NCI-H460 (cell line): ENCODE measurements around the gene SOX3. TPM values are rescaled to one million over a fixed set of nuclear protein-coding genes. Genes with fewer than 3 reads are reported as not detected.
A peak's percentile ranks its signal among the peaks of the same experiment; 100 is the strongest.

Experiments
- DNase-seq: peaks from one replicate; pipeline ENCODE4 v3.0.0-alpha.2; 2016; ENCODE audit warnings: low read depth; ENCODE audit errors: extremely low read depth
- polyA plus RNA-seq: library from polyadenylated mRNA; depleted of rRNA; stranded (reverse); fragments of >200 nt; gene quantifications from 2 replicates; pipeline ENCODE4 v1.2.3, GENCODE V29; 2014; cell fraction: nucleus; rRNA removed
- total RNA-seq: library from RNA; depleted of rRNA; stranded (reverse); fragments of >200 nt; shearing (Covaris generic); gene quantifications from 2 replicates; pipeline ENCODE4 v1.2.3, GENCODE V29; 2014; rRNA removed

Gene SOX3
- total RNA-seq = not detected in 2 replicates
- polyA plus RNA-seq = not detected in 2 replicates

DNA sequence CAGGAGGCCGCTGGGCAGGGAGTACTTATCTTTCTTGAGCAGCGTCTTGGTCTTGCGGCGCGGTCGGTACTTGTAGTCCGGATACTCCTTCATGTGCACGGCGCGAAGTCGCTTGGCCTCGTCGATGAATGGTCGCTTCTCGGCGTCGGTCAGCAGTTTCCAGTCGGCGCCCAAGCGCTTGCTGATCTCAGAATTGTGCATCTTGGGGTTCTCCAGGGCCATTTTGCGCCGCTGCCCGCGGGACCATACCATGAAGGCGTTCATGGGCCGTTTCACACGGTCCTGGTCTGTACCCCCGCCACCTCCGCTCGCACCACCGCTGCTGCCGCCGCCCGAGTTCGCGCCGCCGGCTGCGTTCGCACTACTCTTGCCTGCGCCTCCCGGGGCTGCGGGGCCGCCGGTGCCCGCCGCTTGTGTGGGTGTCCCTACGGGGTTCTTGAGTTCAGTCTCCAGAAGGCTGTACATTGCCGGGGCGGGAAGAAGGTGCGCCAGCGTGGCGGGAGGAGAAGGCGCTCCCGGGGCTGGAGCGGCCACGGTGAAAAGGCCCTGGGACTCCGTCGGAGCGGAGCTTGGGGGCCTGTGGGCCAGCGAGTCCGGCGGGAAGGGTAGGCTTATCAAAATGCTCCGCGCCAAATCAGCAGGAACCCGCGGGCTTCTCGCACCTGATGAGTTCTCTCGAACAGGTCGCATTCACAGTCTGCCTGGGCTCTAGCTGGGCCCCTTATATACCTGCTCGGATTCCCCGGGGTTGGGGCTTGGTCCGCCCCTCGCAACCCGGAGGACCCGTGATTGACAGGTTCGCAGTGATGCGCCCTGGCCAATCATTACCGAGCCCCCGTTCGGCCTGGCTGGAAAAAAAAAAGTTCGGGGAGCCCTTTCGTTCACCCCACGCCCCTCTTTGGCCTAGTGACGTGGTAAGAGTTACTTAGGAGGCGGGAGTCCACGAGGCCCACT, at the start of gene SOX3:
Gene SOX3, minus strand, starts transcription at position 699 of the 954 bp plus-strand sequence. Its CDS starts 9 bp downstream, at position 690.
- DNase-seq = no peak

DNA sequence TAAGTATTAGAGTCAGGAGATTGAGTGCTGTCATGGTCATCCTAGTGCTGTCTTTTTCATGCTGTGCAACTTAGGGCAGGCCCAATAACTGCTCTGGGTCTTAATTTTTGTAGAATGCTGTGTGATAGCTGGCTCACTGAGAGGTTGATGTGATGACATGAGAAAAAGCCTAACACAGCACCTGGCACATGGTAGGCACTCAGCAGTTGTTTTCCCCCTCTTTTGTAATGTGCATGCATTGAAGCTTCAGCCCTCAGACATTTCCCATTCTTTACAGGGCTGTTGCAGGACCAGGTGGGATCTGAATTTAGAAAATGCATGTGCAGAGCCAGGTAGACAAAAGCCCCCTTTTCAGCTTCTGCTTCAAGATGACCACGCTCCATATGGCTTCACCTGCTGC, 44.1 kb upstream of the SOX3 start:
- DNase-seq = no peak

DNA sequence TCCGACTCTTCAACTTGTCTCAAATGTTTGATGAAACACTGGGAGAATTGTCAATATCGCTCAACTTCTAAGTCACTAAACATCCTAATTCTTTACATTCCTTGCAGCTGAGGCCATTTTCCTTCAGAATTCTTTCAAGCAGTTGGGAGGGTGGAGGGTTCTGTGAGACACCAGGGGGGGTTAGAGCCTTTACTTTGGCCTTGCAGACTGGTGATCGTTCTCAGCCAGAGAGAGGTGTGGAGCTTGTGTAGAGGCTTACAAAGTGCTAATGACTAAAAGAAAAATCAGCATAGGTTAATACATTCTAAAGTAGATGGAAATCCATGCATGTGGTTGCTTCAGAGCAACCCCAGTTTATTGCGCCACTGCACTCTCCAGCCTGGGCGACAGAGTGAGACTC, 21.3 kb upstream of the SOX3 start:
- DNase-seq = no peak

DNA sequence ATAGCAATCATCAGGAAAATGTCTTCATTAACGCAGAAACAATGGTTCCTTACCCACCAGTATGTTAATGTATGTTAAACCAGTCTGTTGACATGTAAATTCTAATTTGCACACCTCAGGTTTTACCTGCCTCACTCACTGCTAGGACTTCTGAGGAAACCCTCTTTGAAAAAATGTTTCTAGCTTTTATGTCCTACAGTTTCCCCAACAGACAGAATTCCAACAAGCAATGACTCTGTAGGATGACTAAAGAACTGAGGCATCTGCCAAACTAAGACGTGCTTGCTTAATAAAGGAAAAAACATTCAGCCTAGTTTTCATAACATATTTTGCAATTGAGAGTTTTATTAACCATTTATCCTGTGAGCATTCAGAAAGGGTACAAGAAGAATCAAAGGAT, 20.6 kb upstream of the SOX3 start:
- no peak for DNase-seq

DNA sequence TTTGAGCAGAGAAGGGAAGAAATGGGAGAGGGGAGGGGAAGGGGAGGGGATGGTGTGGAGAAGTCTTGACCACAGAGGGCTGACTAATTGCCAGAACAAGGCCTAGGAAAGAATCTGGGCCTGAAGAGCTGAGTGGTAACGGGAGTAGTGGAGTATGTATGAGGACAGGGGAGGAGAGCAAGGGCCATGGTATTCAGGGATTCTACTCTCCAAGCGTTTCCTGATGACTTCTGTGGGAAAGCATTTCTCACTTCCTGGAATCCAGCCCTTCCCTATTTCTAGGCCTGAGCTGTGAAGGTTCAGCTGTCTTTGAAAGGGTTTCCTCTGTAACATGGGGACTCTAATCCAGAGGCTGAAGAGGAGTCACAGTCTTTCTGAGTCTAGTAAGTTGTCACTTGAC, 19.7 kb upstream of the SOX3 start:
- DNase-seq = peak; percentile 22

DNA sequence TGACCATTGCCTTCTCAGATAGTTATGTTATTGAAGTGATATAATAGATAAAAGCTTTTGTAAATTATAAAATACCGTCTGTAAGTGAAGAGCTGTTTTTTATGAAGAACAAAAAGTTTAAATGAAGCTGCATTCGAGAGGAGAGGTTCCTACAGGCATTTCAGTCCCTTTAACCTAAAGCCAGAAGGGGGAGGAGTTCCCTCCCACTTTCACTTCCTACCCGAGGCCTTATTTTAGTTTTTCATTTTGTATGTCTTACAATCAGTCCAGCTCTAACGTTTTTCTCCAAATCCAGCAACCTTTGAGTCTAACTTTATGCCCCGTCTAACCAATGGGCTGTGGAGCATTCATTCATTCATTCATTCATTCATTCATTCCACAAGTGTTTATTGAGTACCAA, 16.5 kb upstream of the SOX3 start:
- DNase-seq = no peak

DNA sequence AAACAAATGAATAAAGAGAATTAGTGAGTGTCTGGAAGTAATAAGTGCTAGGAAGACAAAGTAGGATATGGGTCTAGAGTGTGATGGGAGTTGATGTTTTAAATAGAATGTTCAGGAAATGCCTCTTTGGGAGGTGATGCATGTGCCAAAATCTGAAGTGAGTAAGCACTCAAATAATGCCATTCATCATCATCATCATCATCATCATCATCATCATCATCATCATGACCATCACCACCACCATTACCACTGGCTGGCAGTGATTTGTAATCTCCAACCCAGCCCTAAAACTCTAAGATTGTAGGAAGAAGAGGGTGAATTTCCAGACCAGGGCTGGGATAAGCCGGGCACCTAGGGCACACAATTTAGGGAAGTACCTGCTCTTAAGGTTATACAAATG, 9.7 kb upstream of the SOX3 start:
- no peak for DNase-seq

DNA sequence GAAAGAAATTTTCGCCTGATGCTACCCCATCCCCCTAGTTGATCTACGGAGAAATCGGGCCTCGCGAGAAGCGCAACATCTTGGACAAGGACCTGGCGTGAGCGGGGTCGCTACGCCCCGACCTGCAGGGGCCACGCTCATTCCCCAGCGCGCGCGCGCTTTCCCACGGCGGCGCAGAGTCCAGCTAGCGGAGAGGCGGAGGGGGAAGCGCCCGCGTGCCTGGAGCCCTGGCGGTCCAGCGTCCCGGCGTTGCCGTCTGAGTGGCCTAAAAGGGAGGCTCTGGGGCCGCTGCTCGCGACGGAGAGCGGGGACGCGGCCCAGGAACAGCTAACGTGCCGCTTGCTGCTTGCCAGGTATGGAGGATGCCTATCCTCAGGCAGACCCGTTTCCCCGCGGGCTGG, 6.0 kb upstream of the SOX3 start:
- no peak for DNase-seq

DNA sequence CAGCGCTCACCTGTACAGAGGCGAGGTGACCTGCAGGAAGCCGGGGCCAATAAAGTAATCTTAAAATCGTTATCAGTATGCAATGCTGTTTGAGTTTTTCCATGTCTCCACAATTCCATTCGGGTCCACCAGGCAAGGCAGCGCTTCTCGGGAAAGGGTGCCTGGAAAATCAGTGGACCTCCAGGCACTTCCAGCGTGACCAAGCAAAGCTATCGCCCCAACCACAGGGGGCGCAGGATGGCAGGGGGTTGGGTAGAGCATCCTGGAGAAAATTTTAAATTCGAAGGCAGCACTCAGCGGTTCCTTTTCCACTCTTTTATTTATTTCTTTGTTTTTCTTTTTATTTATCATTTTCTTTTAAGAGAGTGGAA, 5.4 kb upstream of the SOX3 start:
- DNase-seq = no peak

DNA sequence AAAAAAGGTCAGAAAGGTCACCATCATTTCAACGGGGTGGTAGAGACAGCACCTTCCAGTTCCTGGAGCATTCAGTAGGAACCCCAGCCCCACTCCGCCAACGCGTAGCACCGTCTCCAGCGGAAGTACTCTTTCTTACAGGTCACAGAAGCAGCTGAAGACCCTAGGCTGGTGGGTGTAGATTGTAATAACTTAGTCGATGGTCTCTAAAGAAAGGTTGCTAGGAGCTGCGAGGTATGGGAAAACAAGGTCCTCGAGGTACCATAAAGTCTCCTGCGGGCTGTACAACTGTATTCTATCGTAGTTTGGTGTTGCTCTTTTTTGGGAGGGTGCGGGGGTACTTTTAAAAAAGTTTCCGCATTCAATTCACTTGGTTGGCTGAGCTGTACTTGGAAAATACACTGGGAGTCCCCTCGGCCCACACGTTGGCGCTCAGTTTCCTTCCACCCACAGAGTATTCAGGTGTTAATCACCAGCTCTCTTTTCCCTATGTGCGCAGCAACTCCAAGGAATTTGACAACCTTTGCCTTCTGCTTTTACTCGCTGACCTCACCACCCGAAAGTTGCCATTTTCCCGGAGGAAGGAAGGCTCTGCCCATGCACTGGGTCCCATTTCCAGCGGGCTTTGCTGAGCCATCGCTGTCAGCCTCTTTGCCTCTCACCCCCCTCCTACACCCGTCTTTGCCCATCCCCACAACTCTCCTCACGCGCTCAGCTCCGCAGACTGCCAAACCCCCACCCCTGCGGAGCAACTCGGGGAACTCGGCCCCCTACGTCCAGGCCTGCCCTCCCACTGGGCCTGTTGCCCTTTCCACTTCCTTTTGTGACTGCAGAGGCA, 4.8 kb upstream of the SOX3 start:
- DNase-seq = no peak

DNA sequence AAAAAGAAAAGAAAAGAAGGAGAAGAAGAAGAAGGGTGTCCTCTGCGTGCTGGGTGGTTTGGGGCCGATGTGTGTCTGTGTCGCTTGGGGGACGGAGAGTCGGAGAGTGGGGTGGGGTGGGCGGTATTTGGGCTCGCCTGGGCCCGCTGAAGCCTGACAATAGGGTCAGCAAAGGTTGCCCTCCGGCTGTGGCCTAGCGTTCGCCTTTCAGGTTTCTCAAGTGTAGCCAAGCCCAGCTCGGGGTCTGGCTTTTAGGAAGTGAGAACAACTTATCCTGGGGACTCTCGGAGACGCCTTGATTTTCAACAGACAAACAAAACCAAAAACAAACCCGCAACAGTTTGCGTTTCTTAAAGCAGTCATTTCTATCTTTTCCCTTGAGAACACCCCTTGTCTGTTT, 4.1 kb upstream of the SOX3 start:
- no peak for DNase-seq

DNA sequence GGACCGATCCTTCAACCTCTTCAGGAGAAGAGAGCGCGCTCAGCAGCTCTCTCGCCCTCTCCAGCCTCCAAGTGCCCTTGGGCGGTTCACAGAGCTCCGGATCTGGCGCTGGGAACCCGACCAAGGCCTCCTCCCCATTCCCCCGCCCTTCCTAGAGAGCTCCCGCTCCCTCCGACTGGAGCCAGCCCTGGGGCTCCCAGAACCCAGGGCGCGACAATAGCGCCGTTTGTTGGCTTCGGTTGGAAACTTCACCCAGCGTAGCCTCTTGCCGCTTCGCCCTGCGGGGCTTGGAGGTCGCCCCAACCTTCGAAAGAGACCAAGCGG, 3.1 kb upstream of the SOX3 start:
- DNase-seq = peak; percentile 33

DNA sequence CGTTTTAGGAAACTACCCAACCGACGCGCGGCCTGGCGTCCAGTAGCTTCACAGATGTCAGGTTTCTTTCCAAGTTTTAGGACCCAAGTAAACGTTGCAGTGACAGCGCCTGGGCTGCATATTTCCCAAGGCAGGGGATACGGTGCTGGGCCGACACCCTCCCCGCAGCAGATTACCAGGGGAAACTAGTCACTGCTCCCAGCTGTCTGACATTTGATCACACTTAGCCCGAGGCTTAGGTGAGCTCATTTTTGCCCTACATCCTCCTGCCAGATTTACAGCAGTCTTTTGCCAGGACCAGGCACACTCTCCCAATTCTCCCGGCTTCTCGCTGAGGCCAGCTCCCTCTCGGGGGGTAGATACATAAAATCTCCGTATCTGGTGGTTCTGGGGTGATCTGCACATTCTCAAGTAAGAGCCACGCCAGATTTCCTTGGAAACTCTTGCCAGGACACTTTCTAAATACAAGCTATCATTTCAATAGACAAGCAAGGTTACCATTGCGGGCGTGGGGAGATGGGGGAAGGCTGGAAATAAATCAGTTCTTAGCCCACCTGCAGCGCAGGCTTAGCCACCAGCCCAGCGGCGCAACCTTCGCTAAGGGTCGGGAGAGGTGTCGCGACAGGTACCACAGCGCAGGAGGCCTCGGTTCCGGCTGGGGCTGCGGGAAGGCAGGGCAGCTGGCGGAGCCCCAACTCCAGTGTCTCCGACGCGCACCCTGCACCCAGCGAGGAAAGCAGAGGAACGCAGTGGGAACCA, 2.5 kb upstream of the SOX3 start:
- no peak for DNase-seq

DNA sequence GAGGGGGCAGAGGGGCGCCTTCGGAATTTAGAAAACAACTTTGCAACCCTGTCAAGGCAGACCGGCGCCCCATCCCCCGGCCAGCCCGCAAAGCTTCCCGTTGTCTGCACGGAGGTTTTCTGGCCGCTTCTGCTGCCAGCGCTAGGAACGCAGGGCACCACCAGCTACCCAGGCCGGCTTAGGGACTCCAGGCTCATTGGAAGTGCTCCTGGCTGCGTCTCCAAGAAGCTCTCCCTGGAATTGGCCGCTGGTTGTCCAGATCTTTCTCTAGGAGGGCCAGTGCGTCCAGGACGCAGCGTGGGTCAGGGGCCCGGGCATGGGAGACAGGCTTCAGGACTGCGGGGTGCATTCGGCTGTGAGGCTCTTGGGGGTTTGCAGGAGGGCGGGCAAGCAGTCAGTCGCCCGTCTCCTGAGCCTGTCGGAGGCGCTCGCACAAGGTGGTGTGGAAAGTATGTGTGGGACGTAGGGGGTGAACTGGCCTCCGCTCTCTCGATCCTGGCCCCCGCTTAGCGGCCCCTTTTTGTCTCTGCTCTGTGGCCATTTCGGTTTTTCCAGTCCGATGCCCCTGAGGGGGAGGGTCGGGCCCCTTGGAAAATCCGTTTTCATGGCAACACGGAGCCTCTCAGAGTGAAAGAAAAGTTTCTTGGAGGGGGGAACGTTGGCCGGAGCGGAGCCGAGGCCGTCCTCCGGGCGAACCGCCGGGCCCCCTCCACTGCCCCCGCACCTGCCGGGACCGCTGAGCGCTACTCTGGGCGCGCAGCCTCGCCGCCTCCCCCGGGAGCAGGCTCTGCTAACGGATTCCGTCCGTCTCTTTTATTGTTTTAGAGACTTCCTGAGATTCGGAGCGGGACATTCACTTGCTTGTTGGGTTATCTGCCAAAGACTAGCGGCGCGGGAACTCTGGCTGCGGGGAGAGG, 810 bp upstream of the SOX3 start:
- DNase-seq = no peak

DNA sequence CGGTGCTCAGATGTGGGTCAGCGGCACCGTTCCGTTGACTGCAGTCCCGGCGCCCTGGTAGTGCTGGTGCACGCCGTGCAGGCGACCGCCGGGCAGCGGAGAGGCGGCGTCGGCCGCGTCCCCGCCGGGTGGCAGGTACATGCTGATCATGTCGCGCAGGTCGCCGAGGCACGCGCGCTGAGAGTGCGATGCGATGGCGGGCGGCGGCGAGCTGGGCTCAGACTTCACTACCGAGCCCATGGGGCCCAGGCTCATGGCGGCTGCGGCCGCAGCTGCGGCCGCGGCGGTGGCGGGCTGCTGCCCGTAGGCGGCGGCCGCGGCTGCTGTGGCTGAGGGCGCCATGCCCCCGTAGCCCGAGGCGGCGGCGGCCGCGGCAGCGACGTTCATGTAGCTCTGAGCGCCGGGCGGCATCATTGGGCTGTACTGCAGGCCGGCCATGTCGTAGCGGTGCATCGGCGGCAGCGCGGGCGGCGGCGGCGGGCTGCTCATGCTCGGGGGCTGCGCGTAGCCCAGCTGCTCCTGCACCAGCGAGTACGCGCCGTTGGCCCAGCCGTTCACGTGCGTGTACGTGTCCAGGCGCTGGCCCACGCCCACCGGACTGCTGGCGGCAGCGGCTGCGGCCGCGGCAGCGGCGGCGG, 1.0 kb downstream of the SOX3 start:
- no peak for DNase-seq

DNA sequence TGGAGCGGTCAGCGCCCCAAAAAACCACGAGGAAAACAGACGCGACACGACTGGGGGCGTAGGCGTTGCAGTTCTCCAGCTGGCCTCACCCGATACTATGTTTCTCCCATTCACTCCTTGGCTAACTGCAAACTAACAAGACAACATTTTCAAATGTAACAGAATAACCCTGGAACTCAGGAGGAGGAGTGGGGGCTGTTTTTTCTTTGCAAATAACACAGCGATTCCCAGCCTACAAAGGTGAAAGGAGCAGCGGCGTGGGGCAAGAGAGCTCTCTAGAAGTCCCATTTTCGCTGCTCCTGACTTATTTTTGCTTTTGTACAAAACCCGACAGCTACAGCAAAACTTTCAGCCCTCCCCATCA, 1.6 kb downstream of the SOX3 start:
- no peak for DNase-seq

DNA sequence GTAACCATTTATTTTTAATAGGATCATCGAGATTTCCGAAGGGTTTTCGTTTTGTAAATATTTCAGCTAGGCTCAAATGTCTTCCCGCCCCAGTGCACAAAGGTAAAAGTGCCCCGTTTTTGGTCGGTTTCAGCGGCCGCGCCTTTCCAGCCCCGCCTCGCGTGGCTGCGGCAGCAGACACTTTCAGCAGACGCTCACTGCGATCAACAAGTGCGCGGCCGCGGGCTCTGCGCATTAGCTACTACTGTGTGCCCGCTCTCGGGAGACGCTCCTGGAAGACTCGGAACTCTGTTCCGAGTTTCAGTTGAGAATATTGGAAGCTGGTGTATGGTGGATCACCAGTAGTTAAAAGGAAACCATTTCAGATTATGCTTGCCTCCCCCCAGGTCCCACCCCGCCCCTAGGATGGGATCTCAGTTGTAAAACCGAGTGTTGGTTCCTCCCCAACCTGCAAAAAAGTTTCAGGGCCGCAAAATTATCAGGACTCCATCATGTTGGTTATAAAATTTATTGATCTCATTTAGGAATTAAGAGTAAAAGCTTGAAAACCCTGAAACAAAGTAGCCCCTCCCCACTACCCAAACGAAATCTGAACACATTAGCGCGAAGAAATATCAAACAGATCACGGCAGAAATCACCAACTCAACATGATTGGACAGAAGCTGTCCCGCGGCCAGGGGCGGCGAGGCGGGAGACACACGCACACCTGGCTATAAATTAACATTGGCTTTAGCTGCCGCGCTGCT, 2.2 kb downstream of the SOX3 start:
- DNase-seq = no peak

DNA sequence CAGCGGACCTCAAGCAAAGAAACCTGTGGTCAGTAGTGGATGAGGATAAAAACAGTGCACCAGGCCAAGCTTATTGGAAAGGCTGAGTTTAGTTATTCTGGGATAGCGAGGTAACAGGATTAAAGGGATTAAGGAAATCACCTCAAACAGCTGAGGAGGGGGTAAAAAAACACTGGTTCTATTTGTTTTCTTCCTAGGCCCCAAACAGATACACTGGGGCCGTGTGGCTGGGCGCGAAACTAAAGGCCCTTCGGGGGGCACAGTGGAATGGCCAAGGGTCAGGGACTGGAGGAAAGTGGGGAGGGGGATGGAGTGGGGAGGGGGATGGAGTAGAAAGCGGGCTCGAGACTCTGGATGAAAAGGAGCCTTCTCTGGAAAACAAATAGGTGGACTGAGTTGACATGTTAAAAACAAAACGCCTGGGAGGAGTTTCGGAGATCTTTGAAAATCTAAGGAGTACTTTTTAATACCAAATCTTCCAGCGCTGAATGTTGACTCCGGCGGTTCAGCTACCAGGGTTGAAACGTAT, 2.9 kb downstream of the SOX3 start:
- no peak for DNase-seq

DNA sequence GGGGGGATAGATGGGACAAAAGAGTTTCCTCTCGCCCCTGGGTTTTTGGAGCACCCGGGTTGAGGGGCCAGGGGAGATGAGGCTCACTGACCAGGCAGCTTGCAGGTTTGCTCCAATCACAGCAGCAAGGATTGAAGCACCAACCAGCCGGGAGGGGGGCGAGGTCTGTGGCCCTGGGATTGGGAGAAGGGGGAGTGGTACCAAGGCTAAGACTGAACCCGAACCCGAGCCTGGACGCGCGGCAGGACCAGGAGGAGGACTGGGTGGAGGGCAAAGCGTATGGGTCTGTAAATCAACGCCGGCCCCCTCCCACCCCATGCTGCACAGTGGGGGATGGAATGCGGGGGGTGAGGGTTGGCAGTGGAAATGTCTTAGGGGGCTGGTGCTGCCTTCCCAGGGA, 3.5 kb downstream of the SOX3 start:
- DNase-seq = no peak
